Gastroesophageal sphincter (tissue), 4 donors: ENCODE results near the gene KCNQ1OT1. TPM values are rescaled to one million over a fixed set of nuclear protein-coding genes. Genes with fewer than 3 reads are reported as not detected.

Experiments
- ATAC-seq: fragments of 150-250 bp; one replicate; pipeline ENCODE4 v1.9.1; 2016; ENCODE audit warnings: mild to moderate bottlenecking, moderate library complexity
- H3K27ac ChIP-seq, 4 donors: fragments of 200-600 bp; sonication (generic) in 3 of 4; 1 replicate in 3 of 4; 2 replicates in 1 of 4; pipeline ENCODE4 v1.5.1; 2016 to 2019
- H3K27me3 ChIP-seq: fragments of 200-600 bp; sonication (generic); one replicate; pipeline ENCODE4 v1.5.1; 2019
- H3K36me3 ChIP-seq, 2 donors: fragments of 200-600 bp; sonication (generic); one replicate each; pipeline ENCODE4 v1.5.1; 2019; ENCODE audit warnings: control low read depth in 1 of 2
- H3K4me1 ChIP-seq, 3 donors: fragments of 200-600 bp; sonication (generic); 1 replicate in 2 of 3; 2 replicates in 1 of 3; pipeline ENCODE4 v1.5.1; 2016 to 2019; ENCODE audit warnings: control low read depth in 2 of 3
- H3K4me3 ChIP-seq, 2 donors: fragments of 200-600 bp; sonication (generic); one replicate each; pipeline ENCODE4 v1.5.1; 2019; ENCODE audit warnings: mild to moderate bottlenecking in 1 of 2, moderate library complexity in 1 of 2
- H3K9me3 ChIP-seq, 3 donors: fragments of 200-600 bp; sonication (generic); one replicate each; pipeline ENCODE4 v1.5.1; 2017 to 2019; ENCODE audit warnings: control low read depth in 2 of 3
- EP300 ChIP-seq: sonication (generic); formaldehyde crosslinking; IDR thresholded peaks from one replicate; pipeline ENCODE4 v1.6.1; 2017; ENCODE audit warnings: antibody characterized with exemption, mild to moderate bottlenecking
- POLR2A ChIP-seq, 2 donors: fragments of 450-650 bp; IDR thresholded peaks; one replicate each; pipeline ENCODE4 v1.6.1; 2017; ENCODE audit warnings: antibody characterized with exemption in 2 of 2, mild to moderate bottlenecking in 2 of 2, moderate library complexity in 1 of 2
- POLR2AphosphoS5 ChIP-seq: sonication (generic); formaldehyde crosslinking; IDR thresholded peaks from one replicate; pipeline ENCODE4 v1.6.1; 2017; ENCODE audit warnings: antibody characterized with exemption
- WGBS, 2 donors: methylation state at CpG; one replicate each; pipeline ENCODE4 v1.1.5; 2018; ENCODE audit warnings: low coverage in 1 of 2; 5-methylcytosine and 5-hydroxymethylcytosine counted together
- total RNA-seq, 4 donors: library from RNA; depleted of rRNA; stranded (reverse); fragments of >200 nt; gene quantifications; one replicate each; pipeline ENCODE4 v1.1.0, GENCODE V29; 2016
- TF ChIP-seq, protein P1 (sequence below), 4 experiments: fragments of 200-600 bp in 2 of 4; fragments of 450-650 bp in 2 of 4; sonication (generic) in 1 of 4; IDR thresholded peaks; one replicate each; pipeline ENCODE4 v1.5.1; 2017 to 2019; ENCODE audit warnings: antibody characterized with exemption in 4 of 4, mild to moderate bottlenecking in 2 of 4, moderate library complexity in 2 of 4

KCNQ1OT1 gene
- total RNA-seq, 4 donors from 2014 or later = 0.52 to 3.3 (median 1.4) TPM

DNA sequence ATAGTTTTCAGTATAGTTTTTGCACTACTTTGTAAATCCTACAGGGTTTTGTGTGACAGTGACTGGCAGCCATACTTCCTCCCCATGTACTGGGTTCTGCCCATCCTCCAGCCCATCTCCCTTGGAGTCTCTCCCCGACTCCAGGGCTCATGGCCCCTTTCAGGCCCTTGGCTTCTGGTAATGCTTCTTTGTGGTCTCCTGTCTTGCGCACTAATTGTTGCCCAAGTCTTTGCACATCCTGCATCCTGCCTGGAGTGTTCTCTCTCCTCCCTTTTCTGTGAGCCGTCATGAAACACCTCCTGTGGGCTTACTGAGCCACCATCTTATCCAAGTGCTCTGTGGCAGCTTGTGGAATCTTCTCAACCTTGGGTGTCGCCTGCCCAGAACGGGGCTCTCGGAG lies 11.4 kb upstream of the KCNQ1OT1 start:
- Histone ChIP-seq H3K4me1 (peaks cover 0 to 34% (median 4%) of the 10 kb centered on the region in 3 donors), H3K27ac (no peak overlapping the region), H3K9me3 (peaks cover 0 to 4% (median 0%) of the 10 kb centered on the region in 3 donors), H3K27me3 (no peaks in the 10 kb centered on the region), H3K36me3 (no peaks in the 10 kb centered on the region), H3K4me3 (no peak overlapping the region)
- 89 to 97% methylated on average over 3 to 5 of the region's 6 CpGs for WGBS, 2 donors
- TF ChIP-seq, protein P1, sequence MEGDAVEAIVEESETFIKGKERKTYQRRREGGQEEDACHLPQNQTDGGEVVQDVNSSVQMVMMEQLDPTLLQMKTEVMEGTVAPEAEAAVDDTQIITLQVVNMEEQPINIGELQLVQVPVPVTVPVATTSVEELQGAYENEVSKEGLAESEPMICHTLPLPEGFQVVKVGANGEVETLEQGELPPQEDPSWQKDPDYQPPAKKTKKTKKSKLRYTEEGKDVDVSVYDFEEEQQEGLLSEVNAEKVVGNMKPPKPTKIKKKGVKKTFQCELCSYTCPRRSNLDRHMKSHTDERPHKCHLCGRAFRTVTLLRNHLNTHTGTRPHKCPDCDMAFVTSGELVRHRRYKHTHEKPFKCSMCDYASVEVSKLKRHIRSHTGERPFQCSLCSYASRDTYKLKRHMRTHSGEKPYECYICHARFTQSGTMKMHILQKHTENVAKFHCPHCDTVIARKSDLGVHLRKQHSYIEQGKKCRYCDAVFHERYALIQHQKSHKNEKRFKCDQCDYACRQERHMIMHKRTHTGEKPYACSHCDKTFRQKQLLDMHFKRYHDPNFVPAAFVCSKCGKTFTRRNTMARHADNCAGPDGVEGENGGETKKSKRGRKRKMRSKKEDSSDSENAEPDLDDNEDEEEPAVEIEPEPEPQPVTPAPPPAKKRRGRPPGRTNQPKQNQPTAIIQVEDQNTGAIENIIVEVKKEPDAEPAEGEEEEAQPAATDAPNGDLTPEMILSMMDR (IDR thresholded peaks at IDR 0.05) = no peak
- TF ChIP-seq POLR2A (IDR thresholded peaks at IDR 0.05) (no peak), POLR2AphosphoS5 (no peak), EP300 (no peak)
- ATAC-seq = no peak

DNA sequence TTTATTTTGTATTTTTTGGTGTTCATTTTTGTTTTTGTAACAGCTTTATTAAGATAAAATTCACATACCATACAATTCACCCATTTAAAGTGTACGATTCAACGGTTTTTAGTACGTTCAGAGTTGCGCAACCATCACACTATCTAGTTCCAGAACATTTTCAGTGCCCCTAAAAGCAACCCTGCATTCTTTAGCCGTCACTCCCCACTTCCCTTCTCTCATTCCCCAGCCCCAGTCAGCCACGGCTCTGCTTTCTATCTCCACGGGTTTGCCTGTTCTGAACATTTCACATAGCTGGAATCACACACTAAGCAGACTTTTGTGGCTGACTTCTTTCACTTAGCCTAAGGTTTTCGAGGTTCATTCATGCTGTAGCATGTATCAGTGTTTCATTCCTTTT lies 9.6 kb upstream of the KCNQ1OT1 start:
- peaks cover 0 to 34% (median 4%) of the 10 kb centered on the region in 3 donors for H3K4me1 ChIP-seq
- TF ChIP-seq, protein P1 (IDR thresholded peaks at IDR 0.05) = no peak
- TF ChIP-seq POLR2AphosphoS5 = peak; percentile 34
- no peaks in the 10 kb centered on the region for H3K27me3 ChIP-seq
- H3K9me3 ChIP-seq = peaks cover 0 to 7% (median 0%) of the 10 kb centered on the region in 3 donors
- no peaks in the 10 kb centered on the region for H3K36me3 ChIP-seq
- peak; percentile 64 for ATAC-seq
- peak overlapping the region; percentile 54 to 90 (median 89) for H3K27ac ChIP-seq
- H3K4me3 ChIP-seq = peak overlapping the region in 1 of 2 donors; percentile 32
- 8 to 23% methylated on average over 8 of the region's 8 CpGs for WGBS, 2 donors

DNA sequence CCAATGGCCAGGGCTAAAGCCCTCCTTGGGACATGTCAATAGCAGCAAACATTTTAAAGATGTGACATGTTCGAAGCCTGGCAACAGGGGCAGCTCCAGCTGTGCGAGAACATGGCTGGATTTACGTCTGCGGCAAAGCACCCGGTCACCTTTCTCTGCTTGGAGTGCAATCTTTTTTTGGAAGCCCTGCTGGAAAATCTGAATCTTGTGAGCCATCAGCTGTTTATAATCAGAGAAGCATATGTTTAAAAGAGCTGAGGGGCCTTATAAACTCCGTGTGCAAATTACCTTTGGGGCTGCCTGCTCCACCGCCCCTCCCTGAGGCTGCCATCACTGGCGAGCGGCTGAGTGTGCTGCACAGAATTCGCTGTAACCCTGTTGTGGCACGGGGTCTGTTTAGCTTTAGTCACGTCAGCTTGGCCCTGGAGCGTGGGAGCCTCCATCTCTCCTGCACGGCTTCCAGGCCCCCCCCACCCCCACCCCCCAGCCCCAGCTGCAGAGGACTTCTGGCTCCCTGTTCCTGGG lies 9.0 kb upstream of the KCNQ1OT1 start:
- H3K4me3 ChIP-seq = peak overlapping the region; percentile 2 to 32
- H3K36me3 ChIP-seq = no peaks in the 10 kb centered on the region
- H3K9me3 ChIP-seq = peaks cover 0 to 7% (median 0%) of the 10 kb centered on the region in 3 donors
- no peaks in the 10 kb centered on the region for H3K27me3 ChIP-seq
- H3K4me1 ChIP-seq = peaks cover 0 to 34% (median 4%) of the 10 kb centered on the region in 3 donors
- peak; percentile 37 for ATAC-seq
- TF ChIP-seq, protein P1 (IDR thresholded peaks at IDR 0.05) = no peak
- TF ChIP-seq POLR2A (IDR thresholded peaks at IDR 0.05) = no peak
- TF ChIP-seq POLR2AphosphoS5 = peak; percentile 71
- TF ChIP-seq EP300 = no peak
- H3K27ac ChIP-seq = peak overlapping the region; percentile 54 to 90 (median 89)
- WGBS, 2 donors = 20% methylated on average over 2 of the region's 14 CpGs; no CpG with 5 or more reads in 1 of the 2 donors

DNA sequence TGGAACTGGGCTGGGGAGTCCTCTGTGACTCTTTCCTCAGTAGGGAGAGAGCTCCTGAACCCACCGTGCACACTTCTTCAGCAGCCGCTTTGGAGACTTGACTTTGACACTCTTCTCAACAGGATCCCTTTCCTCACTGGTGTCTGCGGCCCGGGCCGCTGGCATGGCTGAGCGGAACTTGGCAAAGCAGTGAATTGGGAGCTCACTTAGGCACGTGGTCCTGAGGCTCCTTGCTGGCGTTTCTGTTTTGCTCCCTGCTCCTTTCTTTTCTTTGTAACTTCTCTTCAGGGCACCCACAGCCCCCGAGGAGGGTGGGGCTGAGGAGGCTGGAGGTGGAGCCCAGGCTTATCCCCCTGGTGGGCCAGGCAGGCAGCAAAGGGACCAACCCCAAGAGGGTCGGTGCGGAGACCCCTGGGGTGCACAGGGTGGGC lies 8.4 kb upstream of the KCNQ1OT1 start:
- H3K27ac ChIP-seq = peak overlapping the region; percentile 54 to 90 (median 89)
- WGBS, 2 donors = 24% methylated on average over 7 to 8 of the region's 11 CpGs
- H3K4me3 ChIP-seq = peak overlapping the region in 1 of 2 donors; percentile 32
- no peaks in the 10 kb centered on the region for H3K27me3 ChIP-seq
- H3K9me3 ChIP-seq = peaks cover 0 to 7% (median 0%) of the 10 kb centered on the region in 3 donors
- H3K4me1 ChIP-seq = peaks cover 0 to 36% (median 4%) of the 10 kb centered on the region in 3 donors
- H3K36me3 ChIP-seq = no peaks in the 10 kb centered on the region
- peak; percentile 76 for ATAC-seq
- TF ChIP-seq EP300 = no peak
- TF ChIP-seq POLR2A (IDR thresholded peaks at IDR 0.05) = no peak
- TF ChIP-seq, protein P1 (IDR thresholded peaks at IDR 0.05) = peak in 1 of 4 experiments; percentile 23
- peak; percentile 49 for TF ChIP-seq POLR2AphosphoS5

DNA sequence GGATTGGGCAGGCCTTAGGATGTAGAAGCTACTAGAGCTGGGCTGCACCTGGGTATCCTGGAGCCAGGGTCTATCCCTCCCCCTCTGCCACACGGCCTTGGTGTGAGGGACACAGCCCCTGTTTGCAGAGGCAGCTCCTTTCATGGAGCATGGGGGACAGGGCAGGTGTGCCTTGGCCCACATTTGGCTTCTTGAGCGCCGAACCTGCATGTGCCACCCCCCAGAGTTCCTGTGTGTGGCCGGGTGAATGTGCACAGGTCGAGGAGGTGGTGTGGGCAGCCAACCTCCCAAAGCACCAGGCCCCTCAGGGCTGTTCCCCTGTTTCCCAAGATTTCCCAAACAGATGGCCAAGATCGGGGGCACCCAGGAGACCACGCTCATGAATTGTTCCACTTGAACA lies 7.9 kb upstream of the KCNQ1OT1 start:
- Histone ChIP-seq H3K4me3 (no peak overlapping the region), H3K27me3 (no peaks in the 10 kb centered on the region), H3K27ac (peak overlapping the region in 3 of 4 donors; percentile 89 to 90 (median 89)), H3K36me3 (no peaks in the 10 kb centered on the region), H3K4me1 (peaks cover 0 to 37% (median 4%) of the 10 kb centered on the region in 3 donors), H3K9me3 (peaks cover 0 to 7% (median 0%) of the 10 kb centered on the region in 3 donors)
- TF ChIP-seq EP300 (no peak), POLR2AphosphoS5 (no peak), POLR2A (IDR thresholded peaks at IDR 0.05) (no peak)
- TF ChIP-seq, protein P1 (IDR thresholded peaks at IDR 0.05) = no peak
- 80 to 95% methylated on average over 1 to 2 of the region's 7 CpGs for WGBS, 2 donors
- ATAC-seq = no peak
